NCI-H345 (cell line): ENCODE data around the gene ASTN2.

ENCODE experiments used
- DNase-seq: peaks from one replicate; lab custom pipeline; 2025; lab: John Stamatoyannopoulos, UW

ASTN2 gene

DNA sequence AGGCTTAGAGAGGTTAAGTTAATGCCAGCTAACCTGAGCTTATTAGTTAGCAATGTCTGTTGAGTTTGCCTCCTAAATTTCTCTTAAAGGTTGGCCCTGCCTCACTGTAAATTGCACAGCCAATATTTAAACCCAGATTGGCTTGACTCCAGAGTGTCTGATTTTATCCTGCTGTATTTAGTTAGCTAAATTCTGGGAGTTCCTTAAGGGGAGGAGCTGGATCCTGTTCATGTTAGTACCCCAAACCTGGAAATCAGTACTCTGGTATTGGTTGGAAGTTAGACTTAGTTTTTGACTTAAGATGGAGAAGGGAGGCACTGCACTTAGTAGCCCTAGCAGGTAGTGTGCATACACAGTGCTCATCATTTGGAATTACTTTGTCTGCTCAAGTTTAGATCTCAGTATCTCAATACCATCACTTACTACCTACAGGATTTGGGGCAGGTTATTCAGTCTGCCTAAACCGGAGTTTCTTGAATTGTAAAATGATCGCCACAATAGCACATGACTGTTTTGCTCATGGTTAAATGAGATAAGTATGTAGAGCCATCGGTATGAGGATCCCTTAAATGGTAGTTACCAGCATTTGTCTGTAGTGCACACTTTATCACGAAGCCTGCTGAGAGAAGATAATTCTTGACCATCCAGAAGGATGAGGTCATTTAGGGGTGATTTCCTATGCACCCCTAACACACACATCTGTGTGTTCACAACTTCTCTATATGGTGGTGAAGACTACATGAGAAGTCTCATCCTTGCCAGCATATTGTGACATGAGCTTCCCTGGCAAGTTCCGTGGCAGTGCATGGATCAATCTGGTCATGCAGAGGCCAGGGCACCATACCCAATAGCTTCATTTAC, 992.5 kb downstream of the ASTN2 start:
- no peak for DNase-seq

DNA sequence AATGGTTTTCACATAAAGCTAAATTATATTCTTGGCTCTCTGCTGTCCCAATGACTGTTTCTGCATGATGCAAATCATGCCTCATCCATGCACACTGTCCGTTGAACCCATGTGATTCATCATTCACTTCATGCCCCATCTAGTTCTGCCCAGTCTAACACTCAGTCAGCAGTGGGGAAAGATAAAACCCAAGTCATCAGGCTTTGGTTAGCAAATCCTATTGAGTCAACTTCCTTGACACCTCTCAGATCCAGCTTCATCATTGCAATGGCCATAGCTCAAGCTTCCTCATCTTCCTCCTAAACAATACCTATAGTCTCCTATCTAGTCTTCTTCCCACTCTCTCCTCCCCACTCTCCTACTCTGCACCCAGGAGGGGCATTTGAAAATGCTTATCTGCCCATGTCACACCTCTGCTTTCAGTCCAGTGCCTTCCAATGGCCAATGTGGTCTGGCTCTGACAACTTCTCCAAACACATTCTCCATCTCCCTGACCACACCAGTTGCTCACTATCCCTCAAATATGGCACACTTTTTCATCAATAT, 993.8 kb downstream of the ASTN2 start:
- DNase-seq = no peak

DNA sequence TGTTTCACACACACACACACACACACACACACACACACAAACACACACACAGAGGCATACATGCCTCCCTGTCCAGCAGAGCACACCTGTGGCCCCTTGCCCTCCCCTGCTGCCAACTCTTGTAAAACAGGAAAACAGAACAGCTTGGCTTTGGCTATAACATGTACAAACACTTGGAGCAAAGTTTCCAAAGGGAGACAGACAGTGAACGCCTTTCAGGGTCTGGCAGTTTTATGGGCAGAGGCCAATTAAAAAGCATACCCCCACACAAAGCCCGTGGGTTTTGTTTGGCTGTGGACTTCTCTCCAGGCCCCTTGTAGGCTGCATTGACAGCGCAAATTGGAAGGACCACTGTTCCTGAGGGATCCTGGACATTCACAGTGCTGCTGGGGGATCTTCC, 995.7 kb downstream of the ASTN2 start:
- DNase-seq = no peak

DNA sequence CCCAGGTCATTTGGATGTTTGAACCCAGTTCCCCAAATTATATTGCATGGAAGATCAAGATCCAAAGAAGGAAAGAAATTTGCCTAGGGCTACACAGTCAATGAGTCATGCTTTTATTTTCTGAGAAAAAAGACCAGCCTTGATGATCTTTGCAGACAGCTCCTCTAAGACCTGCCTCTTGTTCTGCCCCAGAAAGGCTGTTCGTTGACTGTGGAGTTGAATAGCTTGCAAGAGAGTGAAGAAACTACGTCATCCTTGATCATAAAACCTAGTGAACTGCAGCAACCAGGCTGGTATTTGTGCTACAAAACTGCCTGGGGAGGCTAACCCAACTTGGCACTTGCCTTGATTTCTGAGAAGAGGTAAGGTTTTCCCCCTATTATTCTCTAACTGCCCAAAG, 997.4 kb downstream of the ASTN2 start:
- no peak for DNase-seq

DNA sequence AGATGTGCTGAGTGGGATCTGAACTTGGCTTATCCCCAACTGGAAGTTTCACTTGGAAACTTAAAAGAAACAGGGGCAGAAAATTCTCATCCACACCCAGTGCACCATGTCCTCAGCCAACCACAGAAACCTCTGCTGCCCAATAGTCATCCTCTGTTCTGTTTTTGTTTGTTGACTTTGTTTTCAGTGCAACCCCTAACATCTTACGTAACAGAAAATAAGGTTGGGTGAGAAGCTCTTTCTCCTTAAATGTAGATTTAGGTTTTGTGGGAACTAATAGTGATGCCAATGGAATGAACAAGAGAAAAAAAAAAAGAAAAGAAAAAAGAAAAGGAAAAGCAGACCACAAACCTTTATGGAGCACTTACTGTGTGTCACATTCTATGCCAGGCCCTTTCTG, 998.4 kb downstream of the ASTN2 start:
- DNase-seq = no peak

DNA sequence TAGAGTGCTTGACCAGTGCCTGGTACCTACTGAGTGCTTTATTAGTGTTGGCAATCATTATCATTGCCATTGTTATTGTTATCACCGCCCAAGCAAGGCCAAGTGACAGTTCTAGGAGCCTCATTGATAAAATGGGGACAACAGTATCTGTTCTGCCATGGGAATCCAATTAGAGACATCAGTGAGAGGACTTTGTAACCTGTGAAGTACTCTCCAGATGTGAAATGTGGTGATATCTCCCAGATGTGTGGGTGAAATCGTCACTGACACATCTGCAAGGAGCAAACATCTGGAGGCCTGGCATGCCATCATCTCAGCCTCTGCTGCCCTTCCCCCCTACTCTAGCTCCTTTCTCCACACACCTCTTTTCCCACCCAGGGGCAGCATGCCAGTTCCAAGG, 1000.5 kb downstream of the ASTN2 start:
- no peak for DNase-seq

DNA sequence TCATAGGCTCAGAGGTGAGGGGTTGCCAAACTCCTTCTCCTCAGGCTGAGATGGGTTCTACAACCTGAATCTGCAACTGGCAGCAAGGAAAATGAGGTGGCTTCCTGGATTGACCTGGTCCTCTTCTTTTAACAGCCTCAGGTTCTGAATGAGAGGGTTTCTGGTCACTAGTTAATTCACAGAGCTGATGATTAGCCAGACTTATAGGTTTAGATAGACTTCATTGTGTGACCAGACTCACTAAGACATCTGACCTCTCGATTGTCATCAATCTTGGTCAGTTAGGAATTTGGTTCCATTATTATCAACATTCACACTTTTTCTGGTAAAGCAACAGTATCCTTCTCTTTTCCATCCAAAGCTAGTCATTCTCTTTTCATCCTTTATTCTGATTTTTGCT, 1003.4 kb downstream of the ASTN2 start:
- no peak for DNase-seq

DNA sequence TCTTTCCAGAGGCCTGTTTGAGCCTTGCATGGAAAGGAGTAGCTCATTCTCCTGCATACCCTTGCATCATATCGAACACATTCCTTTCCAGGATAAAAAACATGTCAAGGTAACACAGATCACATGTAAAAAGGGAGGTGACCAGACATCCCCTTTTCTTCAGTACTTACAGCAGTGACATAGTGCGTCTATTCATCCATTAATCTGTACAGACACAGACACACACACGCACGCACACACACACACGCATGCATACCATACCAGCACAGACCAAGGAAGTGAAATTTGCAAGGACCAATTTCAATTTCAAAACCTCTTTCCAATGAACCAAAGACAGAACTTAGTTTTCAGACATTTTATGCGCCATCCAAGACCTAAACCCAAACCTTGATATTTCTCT, 1005.2 kb downstream of the ASTN2 start:
- no peak for DNase-seq

DNA sequence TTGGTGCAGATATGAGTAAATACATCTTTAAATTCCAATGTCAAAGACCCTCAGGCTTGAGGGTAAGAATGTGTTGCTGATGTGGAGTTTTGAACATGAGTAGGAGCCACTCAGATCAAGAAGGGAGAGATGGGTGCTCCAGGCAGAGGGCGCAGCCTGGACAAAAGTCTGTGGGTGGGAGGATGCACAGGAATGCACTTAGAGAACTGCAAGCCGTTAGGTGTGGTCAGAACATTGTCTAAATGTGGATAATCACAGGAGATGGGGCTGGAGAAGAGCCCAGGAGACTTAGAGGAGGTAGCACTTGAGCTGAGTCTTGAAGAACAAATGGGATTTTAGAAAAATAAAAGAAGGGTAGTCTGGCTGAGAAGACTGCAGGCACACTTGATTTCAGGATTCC, 1005.7 kb downstream of the ASTN2 start:
- no peak for DNase-seq

DNA sequence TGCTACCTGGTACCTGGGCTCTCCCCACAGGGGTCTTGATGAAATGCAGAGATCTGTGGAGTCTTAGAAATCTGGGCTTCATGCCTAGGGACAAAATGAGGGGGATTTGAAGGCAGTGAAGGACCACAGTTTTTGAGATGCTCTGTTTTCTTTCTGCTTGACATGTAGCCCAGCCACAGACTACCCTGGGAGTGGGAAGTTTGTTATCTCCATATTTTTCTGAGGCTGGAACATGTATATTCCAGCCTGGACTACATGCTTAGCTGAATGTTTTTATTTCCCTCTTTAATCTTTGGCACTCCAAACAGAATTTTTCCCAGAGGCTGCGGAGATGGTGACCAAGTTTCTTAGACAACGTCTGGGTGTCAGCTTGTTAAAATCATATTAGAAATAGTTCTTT, 1008.4 kb downstream of the ASTN2 start:
- DNase-seq = no peak

DNA sequence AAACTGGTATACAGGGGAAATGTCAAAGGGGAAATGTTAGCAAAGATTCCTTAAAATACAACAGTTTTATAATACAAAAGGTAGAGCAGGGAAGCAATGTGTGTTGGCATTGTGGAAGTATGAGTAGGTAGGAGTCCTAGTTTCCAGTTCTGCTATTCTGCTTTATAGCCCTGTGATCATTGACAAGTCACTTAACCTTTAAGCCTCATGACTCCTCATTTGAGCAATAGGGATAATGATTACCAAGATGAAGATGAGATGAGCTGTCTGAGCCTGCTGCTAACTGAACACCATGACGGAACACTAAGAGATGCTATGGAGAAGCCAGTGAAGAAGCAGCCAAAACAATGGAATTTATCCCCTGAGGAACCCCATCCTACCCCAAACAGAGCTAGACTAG, 1009.5 kb downstream of the ASTN2 start:
- DNase-seq = no peak

DNA sequence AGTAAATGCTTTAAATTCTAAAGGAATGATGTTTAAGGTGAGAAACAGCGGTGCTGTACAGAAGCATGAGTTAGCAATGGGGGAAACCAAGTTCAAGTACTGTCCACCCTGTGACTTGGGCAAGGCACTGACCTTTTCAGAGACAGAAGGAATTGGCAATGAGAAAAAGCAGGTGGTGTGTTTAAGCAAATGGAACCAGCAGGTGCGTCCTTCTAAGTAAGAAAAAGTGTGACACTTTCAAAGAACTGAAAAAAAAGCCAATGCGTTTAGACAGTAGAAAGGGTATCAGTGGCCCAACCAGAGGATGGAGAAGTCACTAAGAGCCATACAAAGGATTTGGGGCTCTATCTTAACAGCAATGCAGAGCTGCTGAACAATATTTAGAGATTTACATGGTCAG, 1010.6 kb downstream of the ASTN2 start:
- DNase-seq = no peak

DNA sequence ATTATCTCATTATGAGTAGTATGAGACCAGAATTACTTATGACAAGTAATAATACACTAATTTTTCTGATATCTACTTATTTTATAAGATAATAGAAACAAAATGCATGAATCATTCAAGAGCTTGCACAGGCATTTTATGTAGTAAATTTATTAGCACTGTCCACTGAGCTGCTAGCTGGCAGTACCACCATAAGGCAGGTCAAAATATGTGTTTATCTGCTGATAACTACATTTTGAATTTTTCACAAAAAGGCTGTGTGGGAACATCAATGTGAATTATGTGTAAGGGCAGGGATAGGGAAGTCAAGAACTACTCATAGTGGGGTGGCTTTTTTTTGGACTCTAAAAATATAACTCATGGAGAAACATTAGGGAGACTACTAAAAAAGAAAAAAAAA, 1011.7 kb downstream of the ASTN2 start:
- no peak for DNase-seq

DNA sequence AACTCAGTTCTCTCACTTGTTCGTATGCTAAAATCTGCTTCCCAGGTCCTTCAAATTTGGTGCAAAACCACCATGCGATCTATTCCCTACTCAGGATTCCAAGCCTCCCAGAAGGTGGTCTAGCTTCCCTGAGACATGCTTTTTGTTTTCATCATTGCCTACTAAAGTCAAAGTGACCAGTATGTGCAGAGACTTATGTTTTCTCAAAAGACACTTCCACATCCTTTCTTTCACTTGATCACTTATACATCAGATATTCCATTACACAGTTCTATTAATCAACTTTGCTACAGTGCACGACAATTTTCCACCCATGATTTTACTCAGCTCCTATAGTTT, 1019.2 kb downstream of the ASTN2 start:
- DNase-seq = no peak

DNA sequence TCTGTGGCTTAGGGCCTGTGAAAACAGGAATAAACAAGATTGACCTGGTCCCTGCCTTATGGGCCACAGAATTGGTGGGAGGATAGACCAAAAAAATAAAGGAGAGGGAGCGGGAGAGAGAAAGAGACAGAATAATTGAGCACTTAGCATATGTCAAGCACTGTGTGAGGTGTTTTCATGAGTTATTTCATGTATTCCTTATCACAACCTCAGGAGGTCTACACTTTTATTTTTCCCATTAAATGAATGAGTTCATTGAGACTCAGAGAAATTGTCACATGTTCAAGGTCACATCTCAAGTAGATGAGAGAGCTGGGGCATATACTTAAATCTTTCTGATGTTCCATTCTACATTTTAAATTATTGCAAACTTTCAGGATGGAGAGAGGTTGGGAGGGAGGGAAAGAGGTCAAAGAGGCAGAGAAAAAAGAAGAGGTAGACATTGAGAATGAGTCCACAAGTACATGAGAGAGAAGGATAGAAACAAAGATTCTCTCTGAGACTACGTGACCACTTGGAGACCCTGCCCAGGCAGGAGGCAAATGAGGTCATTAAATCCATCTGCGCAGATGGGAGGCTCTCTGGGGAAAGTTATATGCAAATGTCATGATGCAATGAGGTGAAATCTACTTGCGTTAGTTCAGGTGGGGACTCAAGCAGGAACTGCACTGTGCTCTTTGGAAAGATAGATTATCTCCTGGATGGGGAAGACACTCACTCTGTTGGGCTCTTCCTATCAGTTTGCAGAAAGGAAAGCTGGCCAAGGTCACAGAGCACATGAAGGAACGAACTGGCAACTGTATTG, 1019.8 kb downstream of the ASTN2 start:
- DNase-seq = no peak

DNA sequence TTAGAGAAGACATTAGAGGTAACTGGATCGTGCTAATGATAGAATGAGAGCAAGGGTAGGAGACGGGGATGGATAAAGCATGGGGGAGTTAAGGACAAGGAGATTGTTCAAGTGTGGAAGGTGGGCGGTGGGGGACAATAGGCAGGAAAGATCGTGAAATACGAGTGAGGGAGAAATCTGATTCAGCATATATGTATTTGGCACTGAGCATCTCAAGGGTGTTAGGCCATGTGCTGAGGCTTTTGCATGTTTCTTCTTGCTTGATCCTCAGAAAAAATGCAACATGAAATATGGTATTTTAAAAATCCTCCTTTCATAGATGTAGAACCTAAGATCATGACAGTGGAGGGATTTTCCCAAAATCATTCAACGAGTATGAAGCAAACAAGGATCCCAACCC, 1020.8 kb downstream of the ASTN2 start:
- no peak for DNase-seq

DNA sequence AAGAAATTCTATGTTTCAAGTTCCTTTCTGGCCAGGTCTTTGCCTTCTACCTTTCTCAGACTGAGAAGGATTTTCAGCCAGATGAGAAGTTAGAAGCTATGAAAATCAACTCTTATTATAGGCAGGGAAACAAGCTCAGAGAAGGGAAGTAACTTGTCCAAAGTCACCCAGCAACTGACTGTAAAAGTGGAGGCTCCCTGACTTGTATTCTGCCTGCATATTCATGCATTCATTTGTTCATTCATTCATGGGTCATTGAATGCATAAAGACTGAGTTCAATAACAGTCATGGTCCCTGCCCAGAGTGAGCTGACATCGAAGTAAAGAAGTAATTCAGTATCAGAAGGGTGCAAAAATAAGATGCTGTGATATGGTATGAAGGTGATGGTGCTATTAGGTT, 1021.7 kb downstream of the ASTN2 start:
- DNase-seq = no peak

DNA sequence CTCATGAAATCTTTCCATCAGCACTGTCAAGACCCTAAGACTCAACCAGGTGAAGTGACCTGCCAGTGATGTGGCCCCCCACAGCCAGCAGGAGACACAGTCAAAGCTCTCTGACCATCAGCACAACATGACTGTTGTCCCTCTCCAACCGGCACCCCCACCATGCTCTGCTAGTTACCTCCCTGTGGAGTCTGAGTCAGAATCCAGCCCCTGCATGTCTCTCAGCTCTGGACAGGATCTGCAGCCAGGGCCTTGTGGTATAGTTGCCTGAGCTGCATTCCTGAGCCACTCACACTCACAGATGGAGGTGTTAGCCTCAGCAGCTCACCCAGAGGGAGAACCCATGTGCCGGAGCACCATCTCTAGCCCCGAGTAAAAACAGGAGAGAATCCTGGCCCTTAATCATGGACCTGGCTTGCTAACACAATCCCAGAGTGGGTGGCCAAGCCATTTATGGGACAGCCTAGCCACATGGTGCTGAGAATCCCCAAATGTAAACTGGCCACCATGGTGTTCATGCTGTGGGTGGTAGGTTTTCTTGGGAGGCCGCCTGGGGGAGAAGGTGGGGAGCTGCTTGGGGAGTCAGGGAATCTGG, 1023.5 kb downstream of the ASTN2 start:
- DNase-seq = no peak

DNA sequence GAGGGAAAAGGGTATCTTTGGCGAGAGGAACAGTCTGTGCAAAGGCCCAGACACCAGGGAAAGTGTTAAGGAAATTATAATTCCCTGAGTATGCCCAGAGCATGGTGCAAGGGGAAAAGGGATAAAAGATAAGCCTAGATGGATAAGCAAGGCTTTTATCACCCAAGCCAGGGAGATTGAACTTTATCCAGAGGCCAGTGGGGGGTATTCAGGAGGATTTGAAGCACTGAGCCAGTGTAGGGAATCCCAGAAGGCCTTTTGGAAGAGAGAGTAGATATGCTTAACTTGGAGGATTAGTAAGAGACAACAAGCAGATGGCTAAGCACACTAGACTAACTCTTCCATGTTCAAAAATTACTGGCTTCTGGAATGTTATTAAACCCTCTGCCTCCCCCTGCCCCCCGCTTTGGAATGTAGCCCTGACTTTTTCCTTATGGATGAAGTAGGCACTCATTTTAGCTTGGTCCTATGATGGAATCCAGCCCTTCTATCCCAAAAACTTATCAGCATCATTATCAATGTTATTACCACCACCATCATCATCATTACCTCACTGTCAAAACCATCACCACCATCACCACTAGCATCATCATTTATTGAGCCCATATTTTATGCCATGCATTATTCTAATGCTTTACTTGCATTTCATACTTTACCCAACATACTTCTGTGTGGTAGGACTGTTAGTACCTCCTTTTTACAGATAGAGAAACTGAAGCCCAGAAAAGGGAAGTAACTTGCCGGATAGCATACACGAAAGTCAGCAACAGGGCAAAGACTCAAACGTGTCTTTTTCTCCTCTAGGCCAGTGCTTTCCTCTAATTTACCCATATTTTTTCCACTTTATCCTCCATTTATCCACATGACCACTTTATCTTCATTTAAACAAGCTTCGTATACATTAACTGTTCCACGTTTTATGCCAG, 1024.3 kb downstream of the ASTN2 start:
- DNase-seq = no peak

DNA sequence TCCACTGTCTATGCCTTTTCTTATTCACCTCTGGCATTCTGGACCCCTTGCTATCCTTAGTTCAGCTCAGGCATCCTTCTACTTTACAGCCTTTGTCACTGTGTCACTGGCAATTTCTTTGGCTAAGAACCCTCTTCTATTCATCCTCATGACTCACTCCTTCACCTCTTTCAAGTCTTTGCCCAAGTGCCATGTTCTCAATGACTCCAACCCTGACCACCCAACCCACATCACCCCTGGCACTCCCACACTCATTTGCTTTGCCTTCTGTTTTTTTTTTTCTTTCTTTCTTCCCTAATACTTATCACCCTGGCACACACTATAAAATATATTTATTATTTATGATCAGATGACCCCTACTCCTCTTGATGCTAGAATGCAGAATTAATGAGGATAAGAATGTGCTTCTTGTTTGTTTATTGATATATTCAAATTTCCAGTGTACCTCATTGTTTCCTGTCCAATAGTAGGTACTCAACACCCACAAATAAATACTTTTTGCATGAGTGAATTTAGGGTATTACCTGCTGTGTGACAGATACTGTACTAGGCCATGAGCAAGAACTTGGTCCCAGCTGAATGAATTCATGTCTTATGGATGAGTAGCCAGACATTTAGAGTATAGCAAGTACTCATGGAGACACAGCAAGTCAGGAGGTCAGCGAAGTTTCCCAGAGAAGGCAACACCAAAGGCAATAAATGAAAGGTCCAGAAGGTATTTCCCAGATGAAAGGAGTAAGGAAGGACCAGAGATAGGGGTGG, 1025.1 kb downstream of the ASTN2 start:
- DNase-seq = no peak
